NOMO-1 (cell line): ENCODE measurements around the gene ALDH1A1.

Experiments used
- DNase-seq, 2 experiments: peaks; one replicate each; lab custom pipeline; 2025; ENCODE audit not compliant: unreplicated experiment in 2 of 2; lab: John Stamatoyannopoulos, UW

ALDH1A1 gene

GRCh38 chr9:72980183-72980582 lies 27.3 kb upstream of the ALDH1A1 start:
- no peak for DNase-seq

GRCh38 chr9:72979405-72980100 lies 26.7 kb upstream of the ALDH1A1 start:
- DNase-seq: no peak

GRCh38 chr9:72978744-72979143 lies 25.9 kb upstream of the ALDH1A1 start:
- DNase-seq: no peak

- DNase-seq: no peak
These were observed 24.8 kb upstream of the ALDH1A1 start for GRCh38 chr9:72977670-72978069.

DNA sequence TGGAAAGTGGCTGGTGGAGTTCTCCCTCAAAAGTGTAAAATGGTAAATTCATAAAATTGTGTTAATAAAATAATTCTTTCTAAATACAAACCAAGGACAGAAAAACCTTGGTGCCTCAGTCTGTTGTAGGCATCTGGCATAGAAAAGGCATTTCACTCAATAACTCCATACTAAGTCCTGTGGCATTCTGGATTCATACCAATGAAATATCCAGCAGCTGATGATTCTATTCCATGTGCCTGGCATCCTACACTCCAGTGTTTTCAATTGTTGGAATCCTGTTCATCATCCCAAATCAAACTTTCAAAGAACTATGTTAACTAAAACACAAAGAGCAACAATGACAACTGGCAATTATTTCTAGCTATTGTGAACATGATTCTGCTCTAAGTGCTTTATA lies 21.6 kb upstream of the ALDH1A1 start:
- no peak for DNase-seq

DNA sequence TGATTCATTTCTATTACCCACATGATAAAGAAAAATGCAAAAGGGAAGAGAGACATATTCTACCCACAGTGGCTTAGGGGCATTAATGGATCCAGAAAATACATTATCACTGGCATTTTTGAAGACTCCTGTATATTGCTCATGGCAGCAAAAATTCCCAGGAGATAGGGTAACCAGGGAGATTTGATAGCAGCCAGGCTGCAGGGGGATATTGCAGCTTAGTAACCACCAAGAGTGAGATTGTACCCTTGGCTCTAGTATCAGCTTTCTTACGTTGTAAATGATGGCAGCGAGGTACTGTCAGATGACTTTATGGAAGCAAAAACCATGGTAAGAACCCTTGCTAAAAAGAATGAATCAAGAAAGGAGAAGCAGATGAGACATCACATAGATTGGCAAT lies 19.8 kb upstream of the ALDH1A1 start:
- DNase-seq: no peak

DNA sequence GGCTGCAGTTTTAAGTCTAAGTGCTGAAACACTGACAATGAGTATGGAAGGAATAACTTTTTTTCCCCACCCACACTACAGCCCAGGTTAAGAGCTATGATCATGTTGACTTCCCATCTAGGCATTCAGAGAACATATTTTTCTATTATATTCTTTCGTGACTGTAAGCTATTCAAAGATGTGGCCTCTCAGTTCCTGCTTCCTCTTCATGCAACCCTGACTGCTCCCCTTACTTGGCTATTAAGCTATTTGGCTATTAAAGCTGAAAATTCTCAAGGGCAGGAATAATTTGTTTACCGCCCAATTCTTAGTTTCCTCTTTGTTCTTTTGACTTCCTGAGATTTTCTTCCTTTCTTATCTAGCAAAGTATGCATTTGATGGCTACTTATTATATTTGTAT lies 18.6 kb upstream of the ALDH1A1 start:
- DNase-seq: no peak

- DNase-seq: peak in 1 of 2 experiments; percentile 39
These were observed 7.6 kb upstream of the ALDH1A1 start for GRCh38 chr9:72960446-72960845.

DNA sequence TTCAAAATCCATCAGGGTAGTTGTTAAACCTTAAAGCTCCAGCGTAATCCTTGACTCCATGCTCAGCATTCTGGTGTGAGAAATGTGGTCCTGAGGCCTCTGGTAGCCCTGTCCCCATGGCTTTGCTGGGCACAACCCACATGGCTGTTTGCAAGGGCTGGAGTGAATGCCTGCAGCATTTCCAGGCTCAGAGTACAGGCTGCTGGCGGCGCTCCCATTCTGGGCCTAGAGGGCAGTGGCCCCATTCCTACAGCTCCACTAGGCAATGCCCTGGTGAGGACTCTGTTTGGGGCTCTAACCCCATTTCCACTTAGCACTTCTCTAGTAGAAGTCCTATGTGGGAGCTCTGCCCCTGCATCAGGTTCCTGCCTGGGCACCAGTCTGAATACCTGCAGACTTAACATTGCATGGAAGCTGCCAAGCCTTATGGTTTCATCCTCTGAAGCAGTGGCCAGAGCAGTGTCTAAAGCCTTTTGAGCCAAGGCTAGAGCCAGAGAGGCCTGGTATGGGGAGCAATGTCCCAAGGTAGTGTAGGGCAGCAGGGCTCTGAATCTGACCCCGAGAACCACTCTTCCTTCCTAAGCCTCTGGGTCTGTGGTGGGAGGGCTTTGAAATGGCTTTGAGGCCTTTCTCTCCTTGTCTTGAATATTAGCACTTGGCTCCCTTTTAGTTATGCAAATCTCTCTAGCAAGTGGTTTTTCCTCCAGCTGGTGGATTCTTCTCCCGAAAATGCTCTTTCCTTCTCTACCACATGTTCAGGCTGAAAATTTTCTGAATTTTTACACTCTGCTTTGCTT lies 5.8 kb upstream of the ALDH1A1 start:
- DNase-seq: no peak

GRCh38 chr9:72955571-72955970 lies 2.7 kb upstream of the ALDH1A1 start:
- no peak for DNase-seq

- DNase-seq: no peak
These were observed 2.2 kb upstream of the ALDH1A1 start for GRCh38 chr9:72955126-72955455.

DNA sequence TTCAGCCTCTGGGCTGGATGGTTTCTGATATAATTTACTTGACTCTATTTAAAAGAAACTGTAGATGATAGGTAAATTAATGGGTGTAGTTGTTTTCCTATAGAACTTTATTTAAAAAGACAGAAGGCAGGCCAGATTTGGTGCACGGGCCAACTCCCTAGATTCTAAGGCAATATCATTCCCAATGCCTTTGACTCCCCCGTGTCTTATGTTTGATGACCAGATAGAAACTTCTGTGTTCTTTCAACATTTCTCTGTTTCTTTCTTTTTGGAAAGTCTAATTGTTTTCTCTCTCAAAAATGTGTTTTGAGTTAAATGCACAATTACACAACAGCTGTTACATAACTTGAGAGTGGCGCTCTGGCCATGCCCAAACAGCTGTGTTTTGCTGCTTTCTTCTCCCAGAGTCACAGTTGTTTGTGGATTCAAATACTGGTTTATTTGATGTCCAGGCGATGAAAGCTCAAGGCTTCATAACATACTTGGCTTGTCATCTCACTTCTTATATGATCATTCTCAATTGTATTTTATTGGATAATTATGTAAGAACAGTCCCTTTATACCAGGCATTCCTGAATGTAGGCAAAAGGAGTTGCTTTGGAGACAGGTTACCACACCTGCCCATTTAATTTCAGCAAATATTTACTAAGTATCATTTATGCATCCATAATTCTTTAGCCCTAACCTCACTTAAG lies 1.7 kb upstream of the ALDH1A1 start:
- no peak for DNase-seq

- DNase-seq: no peak
These were observed 517 bp downstream of the ALDH1A1 start for GRCh38 chr9:72952381-72952690.

DNA sequence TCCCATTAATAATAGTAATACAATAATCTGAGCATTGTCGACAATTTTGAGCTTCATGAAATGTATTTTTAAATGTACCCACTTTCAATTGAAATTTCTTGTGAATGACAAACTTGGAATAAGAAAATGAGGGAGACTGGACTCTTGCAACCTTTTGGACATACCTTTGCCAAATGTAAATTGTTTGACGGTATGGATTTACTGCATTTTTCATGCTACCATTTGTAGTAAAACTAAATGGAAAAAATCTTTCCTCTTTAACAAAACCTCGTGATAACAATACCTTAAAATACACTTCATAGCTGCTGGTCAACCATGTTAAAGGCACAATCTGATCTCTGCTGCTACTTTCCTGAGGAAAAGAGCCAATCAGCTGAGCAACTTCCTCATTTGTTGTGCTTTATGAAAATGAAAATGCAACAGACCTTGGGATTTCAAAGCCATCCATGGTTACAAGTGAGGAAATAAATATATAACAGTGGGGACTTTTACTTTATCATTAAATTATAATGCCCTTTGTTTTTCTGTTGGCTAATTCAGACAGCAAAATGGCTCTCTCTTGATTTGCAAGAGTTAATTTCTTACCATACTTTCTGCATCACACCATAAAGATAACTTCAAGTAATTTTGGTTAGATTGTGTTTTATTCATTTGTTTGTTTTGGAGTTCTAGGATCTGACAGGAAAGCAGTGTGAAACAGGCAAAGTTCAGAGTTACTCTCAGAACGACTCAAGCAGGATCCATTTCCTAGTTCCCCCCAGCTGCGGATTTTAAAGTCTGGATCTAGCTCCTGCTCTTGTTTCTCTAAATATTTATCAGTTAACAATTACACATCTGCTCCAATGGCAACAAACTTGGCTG lies 1.1 kb downstream of the ALDH1A1 start:
- peak in 1 of 2 experiments; percentile 13 for DNase-seq

DNA sequence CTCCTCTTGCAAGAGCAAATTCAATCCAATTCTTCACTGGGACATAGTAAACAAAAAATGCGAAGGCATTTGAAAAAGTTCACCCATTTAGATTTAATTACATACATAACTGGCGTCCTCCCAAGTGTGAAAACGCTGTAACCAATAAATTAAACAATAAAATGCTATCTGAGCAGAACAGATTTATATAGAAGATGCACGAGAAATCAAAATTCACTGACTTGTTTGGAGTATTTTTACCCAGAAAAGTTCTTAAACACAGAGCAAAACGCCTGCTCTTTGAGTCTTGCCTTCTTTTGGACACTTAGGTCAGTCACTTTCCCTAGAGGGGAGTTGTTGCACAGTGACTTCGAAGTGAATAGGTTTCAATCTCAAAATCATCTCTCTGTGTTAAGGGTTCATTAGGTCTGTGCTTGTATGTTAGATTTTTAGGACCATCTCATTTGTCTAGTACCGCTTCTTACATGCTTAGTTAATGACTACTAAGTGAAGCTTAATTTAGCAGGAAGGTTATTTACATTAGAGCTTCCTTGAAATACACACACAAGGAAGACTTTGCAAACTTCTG lies 1.9 kb downstream of the ALDH1A1 start:
- DNase-seq: no peak

DNA sequence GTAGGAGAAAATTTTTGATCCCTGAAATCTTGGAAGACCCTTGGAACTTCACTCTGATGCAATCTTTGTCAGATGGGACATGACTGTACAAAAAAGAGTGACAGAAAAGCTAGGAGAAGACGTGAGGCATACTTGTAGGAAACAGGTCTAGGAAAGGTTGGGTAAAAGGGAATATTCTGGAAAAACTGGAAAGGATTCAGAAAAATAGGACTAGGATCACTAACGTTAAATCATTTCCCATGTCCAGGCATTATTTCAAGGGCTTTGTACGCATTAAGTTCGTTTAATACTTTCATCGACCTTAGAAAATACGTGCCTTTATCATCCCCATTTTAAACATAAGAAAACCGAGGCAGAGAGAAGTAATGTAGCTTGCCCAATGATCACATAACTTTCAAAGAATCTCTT lies 2.9 kb downstream of the ALDH1A1 start:
- DNase-seq: no peak

DNA sequence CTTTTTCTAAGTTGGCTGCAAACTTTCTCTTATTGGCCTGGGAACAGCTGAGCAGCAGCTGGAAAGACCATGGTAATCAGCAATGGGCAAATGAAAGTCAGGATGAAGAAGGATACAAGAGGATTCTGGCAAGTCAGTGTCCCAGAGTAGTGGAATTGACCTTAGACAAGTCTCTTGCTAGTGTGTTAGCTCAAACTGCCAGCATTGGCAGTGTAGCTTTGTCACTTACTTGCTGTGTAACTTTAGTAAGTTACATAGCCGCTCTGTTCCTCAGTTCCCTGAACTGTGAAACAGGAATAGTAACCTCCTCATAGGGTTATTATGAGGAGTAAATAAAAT lies 3.6 kb downstream of the ALDH1A1 start:
- no peak for DNase-seq

DNA sequence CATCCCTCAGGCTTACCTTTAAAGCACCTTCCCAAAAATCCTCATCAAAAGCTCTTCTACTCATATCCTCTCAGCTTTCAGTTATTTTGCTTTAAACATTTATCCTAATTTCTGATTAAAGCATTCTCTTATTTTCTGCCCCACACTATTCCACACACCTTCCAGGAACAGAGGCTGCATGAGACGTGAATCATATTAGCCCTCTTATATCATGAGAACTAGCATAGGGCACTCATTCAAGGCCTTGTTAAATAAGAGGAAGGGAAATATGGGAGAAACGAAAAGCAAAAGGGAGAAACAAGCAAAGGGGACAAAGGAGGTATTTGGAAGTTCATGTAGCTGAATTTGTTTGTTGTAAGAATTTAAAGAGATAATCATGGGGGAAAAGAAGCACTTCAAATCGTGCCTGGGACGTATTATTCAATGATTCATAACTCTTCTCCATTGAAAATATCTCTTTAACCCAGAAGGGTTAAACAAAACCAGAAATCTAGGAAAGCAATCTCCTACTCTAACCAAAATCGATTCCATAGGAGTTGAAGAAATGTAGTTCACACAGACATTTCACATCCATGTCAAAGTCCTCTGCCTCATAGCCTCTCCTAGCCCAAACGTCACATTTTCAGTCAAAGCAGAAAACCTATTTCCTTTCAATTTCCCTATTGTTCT lies 4.1 kb downstream of the ALDH1A1 start:
- no peak for DNase-seq

DNA sequence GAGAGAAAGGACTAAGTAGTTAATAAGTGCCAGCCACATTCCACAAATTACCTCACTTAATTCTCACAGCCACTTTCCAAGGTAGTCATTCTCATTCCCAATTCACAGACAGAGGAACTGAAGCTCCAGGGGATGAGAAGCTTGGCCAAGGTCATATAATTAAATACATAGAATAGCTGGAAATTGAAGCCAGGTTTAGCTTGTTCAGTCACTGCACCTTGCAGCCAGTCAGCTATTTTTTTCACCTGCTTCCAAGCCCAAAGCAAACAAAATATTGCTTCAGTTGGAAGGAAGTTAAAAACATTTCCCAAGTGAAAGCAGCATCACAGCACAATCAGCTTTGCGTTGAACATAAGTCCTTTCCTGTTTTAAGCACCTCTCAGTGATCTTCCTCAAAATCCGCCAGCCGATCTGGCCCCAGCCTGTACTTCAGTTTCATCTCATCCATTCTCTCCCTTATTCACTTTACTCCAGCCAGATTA lies 4.8 kb downstream of the ALDH1A1 start:
- no peak for DNase-seq

DNA sequence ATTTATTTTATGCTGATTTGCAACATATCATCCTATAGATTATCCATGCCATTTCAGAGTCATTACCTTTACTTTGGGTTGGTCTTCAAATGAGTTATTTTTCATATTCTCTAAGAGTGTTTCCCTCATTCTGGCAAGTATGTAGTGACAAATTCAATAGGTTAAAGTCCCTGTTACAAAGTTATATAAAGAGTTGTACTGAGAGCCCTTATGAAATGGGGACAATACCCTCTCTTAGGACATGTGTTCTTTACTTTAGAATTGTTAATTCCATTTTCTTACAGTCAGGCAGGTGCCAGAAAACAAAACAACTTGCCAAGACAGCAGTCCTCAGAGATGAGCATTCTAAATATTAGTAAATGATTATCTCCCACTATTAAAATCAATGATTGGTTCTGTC lies 6.0 kb downstream of the ALDH1A1 start:
- DNase-seq: no peak
